H1 (cell line): Measurements from ENCODE around the gene CERT1. TPM values are rescaled to one million over a fixed set of nuclear protein-coding genes. Genes with fewer than 3 reads are reported as not detected.

Experiments
- CHD2 ChIP-seq: IDR thresholded peaks from 2 replicates; pipeline ENCODE4 v1.6.1; 2012; ENCODE audit warnings: low read length, improper control_type of control experiment
- CTBP2 ChIP-seq: IDR thresholded peaks from 2 replicates; pipeline ENCODE4 v1.7.0; 2011; ENCODE audit warnings: borderline replicate concordance, mild to moderate bottlenecking, moderate library complexity, mixed read lengths, low read length; ENCODE audit not compliant: insufficient read depth, insufficient read length
- POU5F1 ChIP-seq: IDR thresholded peaks from 2 replicates; pipeline ENCODE4 v1.6.1; 2011; ENCODE audit warnings: low read depth, mild to moderate bottlenecking, low read length, moderate library complexity
- polyA plus RNA-seq, 7 experiments: library from polyadenylated mRNA; depleted of rRNA in 3 of 7; stranded (reverse) in 5 of 7; unstranded in 2 of 7; fragments of >200 nt in 5 of 7; fragments of 200-250 nt in 2 of 7; gene quantifications; 1 replicate in 5 of 7; 2 replicates in 1 of 7; 4 replicates in 1 of 7; pipeline versions ENCODE4 v1.2.1 to v1.2.3, GENCODE V29; 2011 to 2013; ENCODE audit warnings: missing spikeins in 2 of 7, mixed read lengths in 2 of 7
- total RNA-seq: library from RNA; stranded (reverse); fragmentation: NEBNext Ultra II Directional; extraction: Animal tissue kit (Norgen Biotek cat#: 25700); gene quantifications from 2 replicates; pipeline ENCODE4 v1.2.1, GENCODE V29; 2021

CERT1 gene
- total and polyA plus RNA-seq, 2 of the 8 experiments (the other 6 are each of a cell fraction or from before 2014, with no cell fraction given), result 7.8 to 55.3 TPM

- TF ChIP-seq CHD2 (no peak), POU5F1 (no peak), CTBP2 (no peak)
These were observed 10.6 kb upstream of the CERT1 start (continued) for GRCh38 chr5:75522025-75522424.
